ENCODE measurements around the gene MAGI3. TPM values are rescaled to one million over a fixed set of nuclear protein-coding genes. Genes with fewer than 3 reads are reported as not detected.

Gene MAGI3
- total and polyA plus RNA-seq, 3 donors from 2014 or later, result 15.8 to 18.9 (median 18.8) TPM

GRCh38 chr1:113734357-113735055 is 344.2 kb downstream of the MAGI3 start:
- Histone ChIP-seq H3K27me3 (no peaks in the 10 kb centered on the region), H3K9me3 (no peaks in the 10 kb centered on the region), H3K36me3 (ENCODE audit: low read depth, missing control alignments) (no peaks in the 10 kb centered on the region), H3K27ac (no peak overlapping the region), H3K4me3 (no peak overlapping the region), H3K4me1 (no peaks in the 10 kb centered on the region)
- intact Hi-C loops (cut with DNase I; ENCODE audit: low total_unique reads), result no loop called here
- DNase-seq, result no peak
- no peak for TF ChIP-seq POLR2A (IDR thresholded peaks at IDR 0.05)
- TF ChIP-seq CTCF (IDR thresholded peaks at IDR 0.05), result no peak
- WGBS, 2 donors, result 96 to 98% methylated on average over 2 of the region's 2 CpGs

Small RNA genes lying within 50 kb of the gene (small RNA-seq; reads per million reads assigned to genes)
- gene MTND5P20, result 0 reads per million in 2 donors
